ENCODE measurements around the gene NDRG3.

The NDRG3 gene

GRCh38 chr20:36777167-36777566, 31.3 kb upstream of the NDRG3 start:
- in situ Hi-C loops (cut with HindIII; ENCODE audit: low pct_unique_long_range_greater_than_20kb, low sequenced_read_pairs): no loop called here
- TF ChIP-seq JUND (IDR thresholded peaks at IDR 0.05; ENCODE audit: low read depth): no peak
- no peak for DNase-seq (ENCODE audit: low read depth in 1 of 2, low spot score in 1 of 2)

- DNase-seq (ENCODE audit: low read depth in 1 of 2, low spot score in 1 of 2): no peak
- in situ Hi-C loops (cut with HindIII; ENCODE audit: low pct_unique_long_range_greater_than_20kb, low sequenced_read_pairs): no loop called here
- no peak for TF ChIP-seq JUND (IDR thresholded peaks at IDR 0.05; ENCODE audit: low read depth)
Measured at GRCh38 chr20:36775826-36776225, 29.9 kb upstream of the NDRG3 start.

GRCh38 chr20:36775196-36775595, 29.3 kb upstream of the NDRG3 start:
- TF ChIP-seq JUND (IDR thresholded peaks at IDR 0.05; ENCODE audit: low read depth): no peak
- in situ Hi-C loops (cut with HindIII; ENCODE audit: low pct_unique_long_range_greater_than_20kb, low sequenced_read_pairs): no loop called here
- no peak for DNase-seq (ENCODE audit: low read depth in 1 of 2, low spot score in 1 of 2)

GRCh38 chr20:36773597-36774390, 27.9 kb upstream of the NDRG3 start, which contains the start of gene DSN1:
Gene DSN1 (minus strand): TSS chr20:36773763. CDS start chr20:36771458, 2,305 bp downstream.
- DNase-seq (ENCODE audit: low read depth in 1 of 2, low spot score in 1 of 2): peak; percentile 94 to 99
- TF ChIP-seq JUND (IDR thresholded peaks at IDR 0.05; ENCODE audit: low read depth): no peak
- in situ Hi-C loops (cut with HindIII; ENCODE audit: low pct_unique_long_range_greater_than_20kb, low sequenced_read_pairs): no loop called here

- in situ Hi-C loops (cut with HindIII; ENCODE audit: low pct_unique_long_range_greater_than_20kb, low sequenced_read_pairs): no loop called here
- no peak for TF ChIP-seq JUND (IDR thresholded peaks at IDR 0.05; ENCODE audit: low read depth)
- no peak for DNase-seq (ENCODE audit: low read depth in 1 of 2, low spot score in 1 of 2)
Measured at GRCh38 chr20:36773107-36773596, 27.3 kb upstream of the NDRG3 start.

GRCh38 chr20:36770680-36771079, 24.8 kb upstream of the NDRG3 start:
- no peak for DNase-seq (ENCODE audit: low read depth in 1 of 2, low spot score in 1 of 2)
- in situ Hi-C loops (cut with HindIII; ENCODE audit: low pct_unique_long_range_greater_than_20kb, low sequenced_read_pairs): no loop called here
- no peak for TF ChIP-seq JUND (IDR thresholded peaks at IDR 0.05; ENCODE audit: low read depth)

- TF ChIP-seq JUND (IDR thresholded peaks at IDR 0.05; ENCODE audit: low read depth): peak; percentile 63; the same call in 1 of the 2 replicates
- DNase-seq (ENCODE audit: low read depth in 1 of 2, low spot score in 1 of 2): peak in 1 of 2 experiments; percentile 74
- in situ Hi-C loops (cut with HindIII; ENCODE audit: low pct_unique_long_range_greater_than_20kb, low sequenced_read_pairs): no loop called here
Measured at GRCh38 chr20:36768768-36769430, 23.0 kb upstream of the NDRG3 start.

GRCh38 chr20:36761125-36761524, 15.2 kb upstream of the NDRG3 start:
- TF ChIP-seq JUND (IDR thresholded peaks at IDR 0.05; ENCODE audit: low read depth): no peak
- in situ Hi-C loops (cut with HindIII; ENCODE audit: low pct_unique_long_range_greater_than_20kb, low sequenced_read_pairs): no loop called here
- DNase-seq (ENCODE audit: low read depth in 1 of 2, low spot score in 1 of 2): no peak

- no peak for TF ChIP-seq JUND (IDR thresholded peaks at IDR 0.05; ENCODE audit: low read depth)
- no peak for DNase-seq (ENCODE audit: low read depth in 1 of 2, low spot score in 1 of 2)
- in situ Hi-C loops (cut with HindIII; ENCODE audit: low pct_unique_long_range_greater_than_20kb, low sequenced_read_pairs): no loop called here
Measured at GRCh38 chr20:36760647-36761046, 14.8 kb upstream of the NDRG3 start.

- in situ Hi-C loops (cut with HindIII; ENCODE audit: low pct_unique_long_range_greater_than_20kb, low sequenced_read_pairs): no loop called here
- DNase-seq (ENCODE audit: low read depth in 1 of 2, low spot score in 1 of 2): no peak
Measured at GRCh38 chr20:36758276-36758675, 12.4 kb upstream of the NDRG3 start.

GRCh38 chr20:36756496-36756895, 10.6 kb upstream of the NDRG3 start:
- in situ Hi-C loops (cut with HindIII; ENCODE audit: low pct_unique_long_range_greater_than_20kb, low sequenced_read_pairs): no loop called here
- no peak for DNase-seq (ENCODE audit: low read depth in 1 of 2, low spot score in 1 of 2)
- no peak for TF ChIP-seq JUND (IDR thresholded peaks at IDR 0.05; ENCODE audit: low read depth)

More at GRCh38 chr20:36758276-36758675, 12.4 kb upstream of the NDRG3 start:
- no peak for TF ChIP-seq JUND (IDR thresholded peaks at IDR 0.05; ENCODE audit: low read depth)

GRCh38 chr20:36754656-36755222, 8.8 kb upstream of the NDRG3 start:
- peak; percentile 56 to 78 for DNase-seq (ENCODE audit: low read depth in 1 of 2, low spot score in 1 of 2)
- in situ Hi-C loops (cut with HindIII; ENCODE audit: low pct_unique_long_range_greater_than_20kb, low sequenced_read_pairs): no loop called here
- TF ChIP-seq JUND (IDR thresholded peaks at IDR 0.05; ENCODE audit: low read depth): no peak

GRCh38 chr20:36752582-36752981, 6.7 kb upstream of the NDRG3 start:
- no peak for TF ChIP-seq JUND (IDR thresholded peaks at IDR 0.05; ENCODE audit: low read depth)
- in situ Hi-C loops (cut with HindIII; ENCODE audit: low pct_unique_long_range_greater_than_20kb, low sequenced_read_pairs): no loop called here
- no peak for DNase-seq (ENCODE audit: low read depth in 1 of 2, low spot score in 1 of 2)
